Endothelial cell of umbilical vein (primary cell): ENCODE data around the gene LIG3. TPM values are rescaled to one million over a fixed set of nuclear protein-coding genes. Genes with fewer than 3 reads are reported as not detected.

Experiments used
- BruUV-seq: library from RNA; stranded (reverse); fragments of 400-500 nt; replicated peaks from 2 replicates; lab custom pipeline; 2021; lab: Mats Ljungman, UMichigan
- CTCF ChIA-PET: fragments of 300-600, 350-600 bp; sonication (Branson Sonifier 250); formaldehyde crosslinking; loops from one replicate; lab custom pipeline; 2021; ENCODE audit warnings: antibody characterized with exemption, inconsistent platforms; lab: Charles Lee
- POLR2A ChIA-PET: fragments of 300-600, 350-600 bp; sonication (Branson Sonifier 250); formaldehyde crosslinking; loops from one replicate; lab custom pipeline; 2021; ENCODE audit warnings: antibody characterized with exemption, inconsistent platforms; lab: Charles Lee
- DNase-seq: peaks from one replicate; pipeline ENCODE4 v3.0.0-alpha.2; 2011; ENCODE audit warnings: low read depth, low spot score
- FAIRE-seq: peaks from 2 replicates; lab custom pipeline; 2011; peaks lifted over from hg19 to GRCh38; lab: Jason Lieb, UNC
- H2AFZ ChIP-seq: 2 replicates; pipeline ENCODE4 v1.6.0; 2012; ENCODE audit warnings: low read depth, low read length, control low read depth, inconsistent platforms
- H3K27ac ChIP-seq: 2 replicates; pipeline ENCODE4 v1.5.1; 2011; ENCODE audit warnings: low read depth, mild to moderate bottlenecking, control low read depth, low read length, moderate library complexity; ENCODE audit not compliant: insufficient read depth
- H3K27me3 ChIP-seq, 2 experiments: 2 replicates each; pipeline versions ENCODE4 v1.6.0 to v1.6.1; 2011; ENCODE audit warnings: low read length in 2 of 2, mixed read lengths in 1 of 2; ENCODE audit not compliant: control insufficient read depth in 2 of 2, insufficient read depth in 2 of 2
- H3K36me3 ChIP-seq, 2 experiments: 2 replicates in 1 of 2; 3 replicates in 1 of 2; pipeline ENCODE4 v1.5.1; 2011; ENCODE audit warnings: low read length in 2 of 2, mild to moderate bottlenecking in 1 of 2, moderate library complexity in 1 of 2; ENCODE audit not compliant: control insufficient read depth in 2 of 2, insufficient read depth in 2 of 2; ENCODE audit errors: extremely low read depth in 1 of 2
- H3K4me1 ChIP-seq: 3 replicates; pipeline ENCODE4 v1.5.1; 2011; ENCODE audit warnings: mild to moderate bottlenecking, low read length; ENCODE audit not compliant: control insufficient read depth, insufficient read depth; ENCODE audit errors: extremely low read depth
- H3K4me2 ChIP-seq: 2 replicates; pipeline ENCODE4 v1.6.1; 2011; ENCODE audit warnings: low read length, control low read depth, mixed read lengths; ENCODE audit not compliant: insufficient read depth
- H3K4me3 ChIP-seq, 3 experiments: fragments of 200-600 bp in 1 of 3; sonication (generic), shearing (Covaris generic) in 1 of 3; replicated peaks in 1 of 3; 2 replicates each; pipeline ENCODE4 v1.5.1; 2011 to 2016; ENCODE audit warnings: control low read depth in 3 of 3, low read length in 3 of 3, mild to moderate bottlenecking in 2 of 3, inconsistent platforms in 1 of 3, low read depth in 1 of 3, moderate library complexity in 1 of 3; ENCODE audit not compliant: insufficient read depth in 1 of 3
- H3K79me2 ChIP-seq: 2 replicates; pipeline ENCODE4 v1.6.0; 2012; ENCODE audit warnings: low read length, inconsistent platforms; ENCODE audit not compliant: control insufficient read depth, insufficient read depth
- H3K9ac ChIP-seq: replicated peaks from 2 replicates; pipeline ENCODE3; 2011; ENCODE audit warnings: low read length, control low read depth; ENCODE audit not compliant: insufficient read depth; ENCODE audit errors: extremely low read depth
- H3K9me1 ChIP-seq: replicated peaks from 3 replicates; pipeline ENCODE4 v1.6.0; 2011; ENCODE audit warnings: mild to moderate bottlenecking, low read length; ENCODE audit not compliant: control insufficient read depth, insufficient read depth; ENCODE audit errors: extremely low read depth
- H3K9me3 ChIP-seq: replicated peaks from 2 replicates; pipeline ENCODE4 v1.5.1; 2012; ENCODE audit warnings: low read length, inconsistent platforms; ENCODE audit not compliant: control insufficient read depth, insufficient read depth
- H4K20me1 ChIP-seq: replicated peaks from 2 replicates; pipeline ENCODE3; 2011; ENCODE audit warnings: mild to moderate bottlenecking, low read length; ENCODE audit not compliant: control insufficient read depth, insufficient read depth; ENCODE audit errors: extremely low read depth
- CTCF ChIP-seq, 2 donors: IDR thresholded peaks; 1 replicate in 1 of 2; 2 replicates in 1 of 2; pipeline ENCODE4 v1.5.1; 2011; ENCODE audit warnings: low read length in 2 of 2, mild to moderate bottlenecking in 2 of 2, moderate library complexity in 2 of 2, control low read depth in 1 of 2, inconsistent platforms in 1 of 2, low read depth in 1 of 2; ENCODE audit not compliant: insufficient read depth in 1 of 2; ENCODE audit errors: extremely low read depth in 1 of 2
- EZH2 ChIP-seq: IDR thresholded peaks from 2 replicates; pipeline ENCODE4 v1.6.1; 2012; ENCODE audit warnings: borderline replicate concordance, low read depth, mild to moderate bottlenecking, moderate library complexity, low read length, inconsistent platforms; ENCODE audit not compliant: severe bottlenecking
- FOS ChIP-seq: IDR thresholded peaks from 2 replicates; pipeline ENCODE4 v1.6.1; 2011; ENCODE audit warnings: mild to moderate bottlenecking, low read length, moderate library complexity, borderline replicate concordance; ENCODE audit not compliant: insufficient read depth
- GATA2 ChIP-seq: IDR thresholded peaks from 2 replicates; pipeline ENCODE4 v1.7.0; 2011; ENCODE audit warnings: low read depth, mild to moderate bottlenecking, moderate library complexity, mixed read lengths, low read length; ENCODE audit not compliant: insufficient read length, insufficient read depth
- JUN ChIP-seq: IDR thresholded peaks from 2 replicates; pipeline ENCODE4 v1.6.1; 2011; ENCODE audit warnings: borderline replicate concordance, low read depth; ENCODE audit not compliant: insufficient read length, insufficient read depth
- MYC ChIP-seq: IDR thresholded peaks from one replicate; pipeline ENCODE4 v1.6.1; 2011; ENCODE audit warnings: mild to moderate bottlenecking, low read depth, low read length
- POLR2A ChIP-seq: IDR thresholded peaks from 2 replicates; pipeline ENCODE4 v1.6.1; 2012; ENCODE audit warnings: low read depth, mild to moderate bottlenecking, control low read depth, low read length
- POLR2AphosphoS5 ChIP-seq: IDR thresholded peaks from 2 replicates; pipeline ENCODE4 v1.6.1; 2012; ENCODE audit warnings: low read depth, mild to moderate bottlenecking, control low read depth, low read length, moderate library complexity; ENCODE audit not compliant: insufficient read depth
- dilution Hi-C: fragments of 300-500 bp; cut with MboI; formaldehyde crosslinking; loops from one replicate; pipeline ENCODE4 v1.15.0; 2019; ENCODE audit warnings: low sequenced_read_pairs; ENCODE audit not compliant: extremely low pct_ligation_motif_present
- intact Hi-C: fragments of 100-400 bp; cut with micrococcal nuclease; formaldehyde crosslinking; loops from one replicate; pipeline ENCODE4 v1.10.0; 2022
- polyA plus RNA-seq, 4 experiments: library from polyadenylated mRNA; depleted of rRNA in 3 of 4; stranded (reverse) in 3 of 4; unstranded in 1 of 4; fragments of >200 nt; gene quantifications; 2 replicates each; pipeline versions ENCODE4 v1.2.1 to v1.2.3, GENCODE V29; 2011 to 2012; ENCODE audit warnings: missing spikeins in 1 of 4
- total RNA-seq: library from RNA; stranded (reverse); gene quantifications from 2 replicates; pipeline ENCODE4 v1.2.3, GENCODE V29; 2021
- TF ChIP-seq, protein P1 (sequence below): IDR thresholded peaks from 2 replicates; pipeline ENCODE4 v1.6.1; 2011; ENCODE audit not compliant: insufficient read depth, insufficient read length

The LIG3 gene
- total and polyA plus RNA-seq, 2 donors (not counting 3 experiments of a cell fraction or from before 2014, with no cell fraction given) = 25.8 to 35.3 TPM

DNA sequence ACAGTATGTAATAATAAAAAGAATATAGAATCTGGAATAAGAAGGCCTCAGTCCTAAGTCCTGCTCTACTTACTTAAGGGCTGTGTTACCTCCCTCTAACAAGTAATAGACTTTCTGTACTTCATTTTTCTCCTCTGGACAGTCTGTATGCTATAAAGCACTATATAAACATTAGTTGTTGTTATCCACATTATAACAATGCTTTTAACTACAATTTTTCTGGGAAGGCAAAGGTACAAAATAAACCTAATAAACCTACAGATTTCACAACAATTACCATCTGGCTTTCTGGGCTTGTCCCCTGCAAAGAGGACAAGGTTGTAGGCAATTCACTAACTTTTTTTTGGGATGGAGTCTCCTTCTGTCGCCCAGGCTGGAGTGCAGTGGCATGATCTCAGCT is 50.5 kb downstream of the LIG3 start:
- Histone ChIP-seq H3K9me3 (no peaks in the 10 kb centered on the region), H3K36me3 (no peaks in the 10 kb centered on the region), H3K27ac (no peak overlapping the region), H2AFZ (no peak overlapping the region), H3K4me3 (no peak overlapping the region), H3K4me1 (peaks cover 12% of the 10 kb centered on the region), H4K20me1 (no peaks in the 10 kb centered on the region), H3K79me2 (no peaks in the 10 kb centered on the region), H3K9ac (no peak overlapping the region), H3K9me1 (no peaks in the 10 kb centered on the region), H3K4me2 (no peak overlapping the region), H3K27me3 (no peaks in the 10 kb centered on the region)
- no peak for DNase-seq
- ChIA-PET CTCF (no interaction called here), POLR2A (no interaction called here)
- FAIRE-seq = no peak
- no TSS peak for BruUV-seq
- dilution Hi-C loops = no loop called here
- intact Hi-C loops = no loop called here
- TF ChIP-seq, protein P1, sequence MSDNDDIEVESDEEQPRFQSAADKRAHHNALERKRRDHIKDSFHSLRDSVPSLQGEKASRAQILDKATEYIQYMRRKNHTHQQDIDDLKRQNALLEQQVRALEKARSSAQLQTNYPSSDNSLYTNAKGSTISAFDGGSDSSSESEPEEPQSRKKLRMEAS = no peak
- no peak for TF ChIP-seq EZH2
- no peak for TF ChIP-seq JUN
- TF ChIP-seq GATA2 = no peak
- TF ChIP-seq MYC = no peak
- TF ChIP-seq CTCF (IDR thresholded peaks at IDR 0.05; ENCODE audit: extremely low read depth in 1 of 2, insufficient read depth in 1 of 2, low read depth in 1 of 2, low read length in 2 of 2) = no peak
- no peak for TF ChIP-seq POLR2A
- no peak for TF ChIP-seq POLR2AphosphoS5
- no peak for TF ChIP-seq FOS
